ENCODE data around the gene GFPT2.

Gene GFPT2

GRCh38 chr5:180332861-180333260 lies 20.3 kb downstream of the GFPT2 start:
- DNase-seq = no peak

GRCh38 chr5:180332051-180332517 lies 21.1 kb downstream of the GFPT2 start:
- DNase-seq = no peak

GRCh38 chr5:180331647-180331950 lies 21.5 kb downstream of the GFPT2 start:
- no peak for DNase-seq

GRCh38 chr5:180330810-180331646 lies 22.1 kb downstream of the GFPT2 start:
- DNase-seq = no peak

- no peak for DNase-seq
These were observed 22.9 kb downstream of the GFPT2 start for GRCh38 chr5:180330270-180330648.

- DNase-seq = no peak
These were observed 23.4 kb downstream of the GFPT2 start for GRCh38 chr5:180329606-180330269.

- DNase-seq = no peak
These were observed 24.0 kb downstream of the GFPT2 start for GRCh38 chr5:180329138-180329435.

GRCh38 chr5:180328296-180329137 lies 24.6 kb downstream of the GFPT2 start:
- DNase-seq = peak; percentile 90

- DNase-seq = no peak
These were observed 26.1 kb downstream of the GFPT2 start for GRCh38 chr5:180326989-180327565.

GRCh38 chr5:180324601-180324950 lies 28.6 kb downstream of the GFPT2 start:
- no peak for DNase-seq

GRCh38 chr5:180323941-180324600 lies 29.1 kb downstream of the GFPT2 start:
- DNase-seq = no peak

- no peak for DNase-seq
These were observed 30.0 kb downstream of the GFPT2 start for GRCh38 chr5:180323160-180323559.

- DNase-seq = no peak
These were observed 34.6 kb downstream of the GFPT2 start for GRCh38 chr5:180318456-180319089.

GRCh38 chr5:180316586-180316985 lies 36.5 kb downstream of the GFPT2 start:
- DNase-seq = no peak

GRCh38 chr5:180315762-180316212 lies 37.3 kb downstream of the GFPT2 start:
- DNase-seq = peak; percentile 84 to 85

GRCh38 chr5:180313677-180314505 lies 39.2 kb downstream of the GFPT2 start:
- DNase-seq = peak in 1 of 2 experiments; percentile 36

GRCh38 chr5:180311216-180311615 lies 41.9 kb downstream of the GFPT2 start:
- DNase-seq = no peak

- no peak for DNase-seq
These were observed 46.3 kb downstream of the GFPT2 start for GRCh38 chr5:180306796-180307195.

- no peak for DNase-seq
These were observed 47.7 kb downstream of the GFPT2 start for GRCh38 chr5:180305481-180305880.

GRCh38 chr5:180304431-180305375 lies 48.4 kb downstream of the GFPT2 start:
- DNase-seq = no peak
